PFSK-1 (cell line): ENCODE data around the gene ABCC12.

Experiments
- FOXP2 ChIP-seq: optimal IDR thresholded peaks from 2 replicates; pipeline ENCODE3; 2011; ENCODE audit warnings: borderline replicate concordance, control low read depth, inconsistent platforms; ENCODE audit not compliant: insufficient read depth; ENCODE audit errors: extremely low read length, extremely low read depth
- POLR2AphosphoS5 ChIP-seq: IDR thresholded peaks from 2 replicates; pipeline ENCODE4 v1.6.1; 2012; ENCODE audit warnings: low read depth, mild to moderate bottlenecking, control low read depth, low read length, moderate library complexity
- REST ChIP-seq, 2 experiments: IDR thresholded peaks; 2 replicates each; pipeline versions ENCODE4 v1.6.1 to v1.8.0; 2011 to 2012; ENCODE audit warnings: low read depth in 2 of 2, low read length in 2 of 2, control low read depth in 1 of 2, inconsistent platforms in 1 of 2, mild to moderate bottlenecking in 1 of 2, moderate library complexity in 1 of 2; ENCODE audit not compliant: insufficient read depth in 1 of 2
- SIN3A ChIP-seq: IDR thresholded peaks from 2 replicates; pipeline ENCODE4 v1.6.1; 2012; ENCODE audit warnings: mild to moderate bottlenecking, low read length, moderate library complexity, borderline replicate concordance; ENCODE audit not compliant: insufficient read depth
- TAF1 ChIP-seq: IDR thresholded peaks from 2 replicates; pipeline ENCODE4 v1.6.1; 2012; ENCODE audit warnings: low read length, control low read depth, borderline replicate concordance; ENCODE audit not compliant: insufficient read depth

GRCh38 chr16:48203974-48204824 lies 48.4 kb upstream of the ABCC12 start:
- TF ChIP-seq FOXP2 (no peak), TAF1 (no peak), REST (IDR thresholded peaks at IDR 0.05; ENCODE audit: insufficient read depth in 1 of 2, low read depth in 2 of 2, low read length in 2 of 2) (no peak), POLR2AphosphoS5 (no peak), SIN3A (no peak)
